Measurements from ENCODE around the gene JPH4.

DNA sequence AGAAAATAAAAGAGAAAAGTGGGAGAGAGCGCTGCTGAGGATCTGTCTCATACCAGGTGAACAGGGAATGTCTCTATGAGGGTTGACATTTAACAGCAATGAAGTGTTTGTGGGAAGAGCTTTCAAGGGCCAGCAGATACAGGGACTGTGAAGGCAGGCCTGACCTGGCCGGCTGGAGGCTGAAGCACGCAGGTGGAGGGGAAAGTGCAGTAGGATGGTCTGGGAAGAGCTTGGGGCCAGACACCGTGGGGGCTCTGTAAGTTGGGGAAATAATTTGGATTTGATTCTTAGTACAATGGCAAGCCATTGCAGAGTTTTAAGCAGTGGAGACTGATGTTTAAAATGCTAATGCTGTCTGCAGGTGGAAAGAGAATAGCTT is 33.8 kb upstream of the JPH4 start:
- TF ChIP-seq, protein P1, sequence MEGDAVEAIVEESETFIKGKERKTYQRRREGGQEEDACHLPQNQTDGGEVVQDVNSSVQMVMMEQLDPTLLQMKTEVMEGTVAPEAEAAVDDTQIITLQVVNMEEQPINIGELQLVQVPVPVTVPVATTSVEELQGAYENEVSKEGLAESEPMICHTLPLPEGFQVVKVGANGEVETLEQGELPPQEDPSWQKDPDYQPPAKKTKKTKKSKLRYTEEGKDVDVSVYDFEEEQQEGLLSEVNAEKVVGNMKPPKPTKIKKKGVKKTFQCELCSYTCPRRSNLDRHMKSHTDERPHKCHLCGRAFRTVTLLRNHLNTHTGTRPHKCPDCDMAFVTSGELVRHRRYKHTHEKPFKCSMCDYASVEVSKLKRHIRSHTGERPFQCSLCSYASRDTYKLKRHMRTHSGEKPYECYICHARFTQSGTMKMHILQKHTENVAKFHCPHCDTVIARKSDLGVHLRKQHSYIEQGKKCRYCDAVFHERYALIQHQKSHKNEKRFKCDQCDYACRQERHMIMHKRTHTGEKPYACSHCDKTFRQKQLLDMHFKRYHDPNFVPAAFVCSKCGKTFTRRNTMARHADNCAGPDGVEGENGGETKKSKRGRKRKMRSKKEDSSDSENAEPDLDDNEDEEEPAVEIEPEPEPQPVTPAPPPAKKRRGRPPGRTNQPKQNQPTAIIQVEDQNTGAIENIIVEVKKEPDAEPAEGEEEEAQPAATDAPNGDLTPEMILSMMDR (IDR thresholded peaks at IDR 0.05; ENCODE audit: low read depth, low read length, poor library complexity, severe bottlenecking): no peak
- TF ChIP-seq EZH2phosphoT487 (IDR thresholded peaks at IDR 0.05; ENCODE audit: borderline replicate concordance, low read length): no peak
